Measurements from ENCODE around the gene ASB13. TPM values are rescaled to one million over a fixed set of nuclear protein-coding genes. Genes with fewer than 3 reads are reported as not detected.

ASB13 gene
- total RNA-seq, 1 experiment from 2014 or later, result 13.8 TPM

- H3K79me1 ChIP-seq (ENCODE audit: insufficient read depth, low read depth, low read length, poor library complexity, severe bottlenecking), result no peaks in the 10 kb centered on the region
- no peak overlapping the region for H2BK12ac ChIP-seq (ENCODE audit: insufficient read length, low read depth, low read length)
- H3K36me3 Mint-ChIP-seq (ENCODE audit: insufficient read depth in 1 of 3, low read depth in 3 of 3), result peaks cover 13 to 30% (median 22%) of the 10 kb centered on the region in 3 experiments; a peak in 6 of 7 replicates
- TF ChIP-seq, protein P1, sequence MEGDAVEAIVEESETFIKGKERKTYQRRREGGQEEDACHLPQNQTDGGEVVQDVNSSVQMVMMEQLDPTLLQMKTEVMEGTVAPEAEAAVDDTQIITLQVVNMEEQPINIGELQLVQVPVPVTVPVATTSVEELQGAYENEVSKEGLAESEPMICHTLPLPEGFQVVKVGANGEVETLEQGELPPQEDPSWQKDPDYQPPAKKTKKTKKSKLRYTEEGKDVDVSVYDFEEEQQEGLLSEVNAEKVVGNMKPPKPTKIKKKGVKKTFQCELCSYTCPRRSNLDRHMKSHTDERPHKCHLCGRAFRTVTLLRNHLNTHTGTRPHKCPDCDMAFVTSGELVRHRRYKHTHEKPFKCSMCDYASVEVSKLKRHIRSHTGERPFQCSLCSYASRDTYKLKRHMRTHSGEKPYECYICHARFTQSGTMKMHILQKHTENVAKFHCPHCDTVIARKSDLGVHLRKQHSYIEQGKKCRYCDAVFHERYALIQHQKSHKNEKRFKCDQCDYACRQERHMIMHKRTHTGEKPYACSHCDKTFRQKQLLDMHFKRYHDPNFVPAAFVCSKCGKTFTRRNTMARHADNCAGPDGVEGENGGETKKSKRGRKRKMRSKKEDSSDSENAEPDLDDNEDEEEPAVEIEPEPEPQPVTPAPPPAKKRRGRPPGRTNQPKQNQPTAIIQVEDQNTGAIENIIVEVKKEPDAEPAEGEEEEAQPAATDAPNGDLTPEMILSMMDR (conservative IDR thresholded peaks at IDR 0.05), result no peak
- H3K4me1 Mint-ChIP-seq, result peaks cover 19 to 21% of the 10 kb centered on the region in 2 experiments
- H2BK5ac ChIP-seq (ENCODE audit: insufficient read length, low read length), result no peak overlapping the region
- no peak overlapping the region for H3K9ac ChIP-seq (ENCODE audit: extremely low read depth, insufficient read length, low read length)
- H3K23me2 ChIP-seq (ENCODE audit: insufficient read length, low read depth, low read length, poor library complexity, severe bottlenecking), result no peaks in the 10 kb centered on the region
- no peak overlapping the region for H3K23ac ChIP-seq (ENCODE audit: insufficient read length, low read depth, low read length)
- H3K27me3 ChIP-seq (ENCODE audit: insufficient read depth, low read length), result no peaks in the 10 kb centered on the region
- H3T11ph ChIP-seq (ENCODE audit: low read length), result no peak overlapping the region
- H2BK15ac ChIP-seq (ENCODE audit: low read depth, low read length), result no peak overlapping the region
- H4K91ac ChIP-seq (ENCODE audit: insufficient read length, low read depth, low read length), result no peak overlapping the region
- no peak overlapping the region for H4K5ac ChIP-seq (ENCODE audit: insufficient read length, low read depth, low read length)
- H2BK20ac ChIP-seq (ENCODE audit: low read depth, low read length, poor library complexity, severe bottlenecking), result no peak overlapping the region
- no peak overlapping the region for H4K8ac ChIP-seq (replicated peaks; ENCODE audit: insufficient read length, low read depth, low read length)
- H2AFZ ChIP-seq (ENCODE audit: low read length), result no peak overlapping the region
- H3K9me3 ChIP-seq (ENCODE audit: control insufficient read depth, low read depth, low read length), result no peaks in the 10 kb centered on the region
- H3K4ac ChIP-seq (ENCODE audit: low read depth, low read length), result no peak overlapping the region
- no peak for DNase-seq
- peak overlapping the region in 2 of 3 experiments; percentile 47 to 54; a peak in 4 of 7 replicates for H3K27ac Mint-ChIP-seq
- peaks cover 1% of the 10 kb centered on the region; the same call in 1 of the 2 replicates for H3K79me2 ChIP-seq (ENCODE audit: insufficient read depth, low read length)
- H3K27me3 Mint-ChIP-seq (ENCODE audit: low read depth), result no peaks in the 10 kb centered on the region
- H3K56ac ChIP-seq (ENCODE audit: insufficient read length, low read depth, low read length), result no peak overlapping the region
- no peaks in the 10 kb centered on the region for H3K9me3 Mint-ChIP-seq
- no peak overlapping the region for H3K14ac ChIP-seq (ENCODE audit: insufficient read depth, low read length)
- no peak overlapping the region for H3K4me2 ChIP-seq (ENCODE audit: insufficient read depth, insufficient read length, low read length)
- H3K4me1 ChIP-seq (ENCODE audit: insufficient read depth, low read length), result no peaks in the 10 kb centered on the region
- no peak overlapping the region for H3K18ac ChIP-seq (ENCODE audit: insufficient read length, low read depth, low read length)
- H3K4me3 Mint-ChIP-seq, result no peak overlapping the region
- H2BK120ac ChIP-seq (ENCODE audit: low read depth, low read length, poor library complexity, severe bottlenecking), result no peak overlapping the region
- no peaks in the 10 kb centered on the region for H4K20me1 ChIP-seq (ENCODE audit: control insufficient read depth, insufficient read depth, insufficient read length)
- H2AK5ac ChIP-seq (ENCODE audit: insufficient read length, low read length), result no peak overlapping the region
- no CpG with 5 or more reads among the region's 20 CpGs for WGBS (ENCODE audit: extremely low coverage, insufficient read length, low lambda C conversion rate)
- H3K27ac ChIP-seq (ENCODE audit: insufficient read length, low read depth, low read length), result no peak overlapping the region
These were observed 15.6 kb downstream of the ASB13 start for GRCh38 chr10:5650664-5651387.
